Esophagus muscularis mucosa (tissue), 4 donors: ENCODE measurements around the gene SH3D19. TPM values are rescaled to one million over a fixed set of nuclear protein-coding genes. Genes with fewer than 3 reads are reported as not detected.

ENCODE experiments used
- DNase-seq: peaks from one replicate; pipeline ENCODE4 v3.0.0-alpha.2; 2017; ENCODE audit errors: extremely low spot score
- H3K27ac ChIP-seq, 4 donors: fragments of 200-600 bp; sonication (generic); replicated peaks in 1 of 4; 1 replicate in 3 of 4; 2 replicates in 1 of 4; pipeline ENCODE4 v1.5.1; 2016 to 2019; ENCODE audit warnings: mild to moderate bottlenecking in 1 of 4
- H3K27me3 ChIP-seq, 4 donors: fragments of 200-600 bp; sonication (generic); one replicate each; pipeline versions ENCODE4 v1.5.1 to v1.6.0; 2016 to 2019
- H3K36me3 ChIP-seq, 4 donors: fragments of 200-600 bp; sonication (generic); one replicate each; pipeline ENCODE4 v1.5.1; 2016 to 2019
- H3K4me1 ChIP-seq, 4 donors: fragments of 200-600 bp; sonication (generic); one replicate each; pipeline ENCODE4 v1.5.1; 2016 to 2019
- H3K4me3 ChIP-seq, 4 donors: fragments of 200-600 bp; sonication (generic); 1 replicate in 2 of 4; 2 replicates in 2 of 4; pipeline ENCODE4 v1.5.1; 2016 to 2019; ENCODE audit warnings: mild to moderate bottlenecking in 4 of 4, moderate library complexity in 1 of 4
- H3K9me3 ChIP-seq, 4 donors: fragments of 200-600 bp; sonication (generic); 1 replicate in 3 of 4; 2 replicates in 1 of 4; pipeline ENCODE4 v1.5.1; 2016 to 2019
- CTCF ChIP-seq, 3 experiments: fragments of 200-600 bp in 2 of 3; fragments of 450-650 bp in 1 of 3; sonication (generic) in 2 of 3; IDR thresholded peaks; one replicate each; pipeline ENCODE4 v1.5.1; 2017 to 2019; ENCODE audit warnings: antibody characterized with exemption in 3 of 3, mild to moderate bottlenecking in 2 of 3, moderate library complexity in 1 of 3
- EP300 ChIP-seq: sonication (generic); formaldehyde crosslinking; IDR thresholded peaks from one replicate; pipeline ENCODE4 v1.6.1; 2017; ENCODE audit warnings: antibody characterized with exemption
- POLR2A ChIP-seq: fragments of 450-650 bp; IDR thresholded peaks from one replicate; pipeline ENCODE4 v1.6.1; 2017; ENCODE audit warnings: antibody characterized with exemption, moderate library complexity, mild to moderate bottlenecking, low read depth
- POLR2AphosphoS5 ChIP-seq, 2 donors: sonication (generic); formaldehyde crosslinking; IDR thresholded peaks; one replicate each; pipeline ENCODE4 v1.6.1; 2017; ENCODE audit warnings: antibody characterized with exemption in 2 of 2
- WGBS: methylation state at CpG from one replicate; pipeline ENCODE4 v1.1.5; 2018; 5-methylcytosine and 5-hydroxymethylcytosine counted together
- intact Hi-C: fragments of 100-400 bp; cut with DNase I; formaldehyde crosslinking; loops from one replicate; pipeline ENCODE4 v1.15.1; 2023
- total RNA-seq, 4 donors: library from RNA; depleted of rRNA; stranded (reverse); fragments of >200 nt; gene quantifications; one replicate each; pipeline versions ENCODE4 v1.1.0 to v1.2.1, GENCODE V29; 2016

The SH3D19 gene
- total RNA-seq, 4 donors from 2014 or later = 115 to 186 (median 177) TPM

DNA sequence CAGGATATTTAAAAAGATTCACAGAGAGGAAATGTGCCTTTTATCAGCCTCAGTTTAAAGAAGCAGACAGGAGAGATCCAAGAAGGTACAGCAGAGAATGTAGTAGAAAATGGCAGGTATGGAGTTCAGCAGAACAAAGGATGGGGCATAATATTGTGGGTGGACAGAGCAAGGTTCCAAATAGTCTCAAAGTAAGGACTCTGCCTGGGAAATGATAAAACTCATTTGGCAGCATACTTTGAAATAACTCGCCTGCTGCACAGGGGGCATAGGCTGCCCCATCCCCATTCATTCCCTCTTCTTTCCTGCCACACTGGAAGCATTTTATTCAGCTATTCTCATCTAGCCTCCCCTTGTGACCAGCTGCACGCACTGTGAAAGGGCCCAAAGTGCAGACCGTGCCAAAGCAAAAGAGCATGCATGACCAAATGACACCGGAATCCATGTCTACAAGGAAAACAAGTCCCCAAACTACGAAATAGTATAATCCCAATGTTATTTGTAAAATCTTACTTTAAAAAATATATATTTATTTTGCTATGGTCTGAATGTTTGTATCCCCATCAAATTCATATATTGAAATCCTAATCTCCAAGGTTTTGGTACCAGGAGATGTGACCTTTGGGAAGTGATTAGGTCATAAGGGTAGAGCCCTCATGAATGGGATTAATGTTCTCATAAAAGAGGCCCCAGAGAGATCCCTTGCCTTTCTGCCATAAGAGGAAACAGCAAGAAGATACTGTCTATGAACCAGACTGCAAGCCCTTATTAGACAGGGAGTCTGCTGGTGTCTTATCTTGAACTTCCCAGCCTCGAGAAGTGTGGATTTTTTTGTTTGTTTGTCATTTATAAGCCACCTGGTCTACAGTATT is 125.8 kb downstream of the SH3D19 start:
- WGBS = 88% methylated on average over 6 of the region's 6 CpGs
- Histone ChIP-seq H3K36me3 (no peaks in the 10 kb centered on the region), H3K27ac (peak overlapping the region; percentile 40 to 60 (median 56)), H3K9me3 (no peaks in the 10 kb centered on the region), H3K27me3 (no peaks in the 10 kb centered on the region), H3K4me1 (peaks cover 63 to 80% (median 73%) of the 10 kb centered on the region in 4 donors), H3K4me3 (no peak overlapping the region)
- intact Hi-C loops = no loop called here
- DNase-seq = peak; percentile 78
- TF ChIP-seq CTCF (IDR thresholded peaks at IDR 0.05) = no peak
- TF ChIP-seq EP300 = no peak
- TF ChIP-seq POLR2AphosphoS5 (IDR thresholded peaks at IDR 0.05) = no peak
- no peak for TF ChIP-seq POLR2A

DNA sequence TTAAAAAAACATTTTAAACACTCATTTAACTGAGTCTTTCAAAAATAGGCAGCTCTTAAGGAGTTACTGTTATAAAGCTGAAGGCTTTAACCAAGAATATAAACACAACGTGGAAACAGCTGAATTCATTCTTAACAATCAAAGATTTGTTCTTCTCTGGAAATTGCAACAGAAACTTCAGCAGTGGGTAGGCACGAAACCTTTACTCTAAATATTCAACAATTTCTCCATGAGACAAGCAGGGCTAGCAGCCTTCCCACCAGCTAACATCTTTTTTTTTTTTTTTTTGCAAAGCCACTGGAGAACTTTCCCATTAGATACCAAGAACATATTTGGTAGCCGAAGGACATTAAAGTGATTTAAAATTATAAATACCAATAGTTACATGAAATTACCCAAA is 126.7 kb downstream of the SH3D19 start:
- no peak for TF ChIP-seq EP300
- peak in 1 of 2 donors; percentile 19 for TF ChIP-seq POLR2AphosphoS5 (IDR thresholded peaks at IDR 0.05)
- no peak for TF ChIP-seq CTCF (IDR thresholded peaks at IDR 0.05)
- TF ChIP-seq POLR2A = no peak
- intact Hi-C loops = no loop called here
- peak overlapping the region; percentile 40 to 60 (median 56) for H3K27ac ChIP-seq
- H3K4me3 ChIP-seq = no peak overlapping the region
- DNase-seq = peak; percentile 17
- H3K27me3 ChIP-seq = no peaks in the 10 kb centered on the region
- H3K36me3 ChIP-seq = no peaks in the 10 kb centered on the region
- H3K4me1 ChIP-seq = peaks cover 57 to 75% (median 66%) of the 10 kb centered on the region in 4 donors
- 43% methylated on average over 3 of the region's 3 CpGs for WGBS
- no peaks in the 10 kb centered on the region for H3K9me3 ChIP-seq

DNA sequence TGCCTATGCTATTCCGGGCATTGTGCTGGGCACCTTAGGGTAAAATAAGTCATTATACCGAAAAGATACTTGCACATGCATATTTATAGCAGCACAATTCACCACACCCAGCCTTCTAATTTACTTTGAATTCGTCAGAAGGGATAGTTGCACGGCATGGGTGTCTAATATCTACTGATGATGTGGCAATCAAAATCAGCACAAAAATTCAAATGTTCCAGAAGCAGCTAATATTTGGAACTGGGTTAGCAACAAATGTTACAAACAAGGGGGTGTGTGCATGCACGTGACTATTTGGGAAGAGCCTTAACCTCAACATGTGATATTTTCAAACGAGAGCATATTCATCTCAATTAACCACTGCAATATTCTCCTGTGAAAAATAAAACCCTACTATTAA is 128.2 kb downstream of the SH3D19 start:
- DNase-seq = peak; percentile 83
- TF ChIP-seq POLR2A = no peak
- TF ChIP-seq CTCF (IDR thresholded peaks at IDR 0.05) = no peak
- peak; percentile 17 to 46 for TF ChIP-seq POLR2AphosphoS5 (IDR thresholded peaks at IDR 0.05)
- TF ChIP-seq EP300 = no peak
- Histone ChIP-seq H3K36me3 (no peaks in the 10 kb centered on the region), H3K9me3 (no peaks in the 10 kb centered on the region), H3K27ac (peak overlapping the region; percentile 33 to 70 (median 60)), H3K27me3 (no peaks in the 10 kb centered on the region), H3K4me3 (peak overlapping the region in 2 of 4 donors; percentile 6 to 17), H3K4me1 (peaks cover 45 to 72% (median 57%) of the 10 kb centered on the region in 4 donors)
- 71% methylated on average over 6 of the region's 6 CpGs for WGBS
- intact Hi-C loops = no loop called here

DNA sequence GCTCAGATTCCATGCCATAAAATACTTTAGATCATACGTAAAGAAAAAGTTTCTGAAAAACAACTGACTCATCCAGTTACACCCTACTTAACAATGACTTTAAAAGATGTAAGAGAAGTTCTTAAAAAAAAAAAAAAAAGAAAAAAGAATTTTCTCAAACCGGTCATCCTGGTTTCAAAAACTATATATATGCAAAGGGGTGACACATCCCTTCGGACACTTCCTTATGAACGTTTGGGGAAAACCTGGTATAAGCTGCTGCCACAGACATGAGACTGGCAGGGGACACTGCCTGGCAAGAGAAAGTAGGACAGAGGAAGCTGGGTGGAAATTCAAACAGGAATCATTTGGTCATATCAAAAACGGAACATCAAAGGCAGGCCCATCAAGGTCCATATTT is 129.6 kb downstream of the SH3D19 start:
- no peaks in the 10 kb centered on the region for H3K27me3 ChIP-seq
- DNase-seq = no peak
- no peaks in the 10 kb centered on the region for H3K36me3 ChIP-seq
- H3K4me1 ChIP-seq = peaks cover 40 to 64% (median 49%) of the 10 kb centered on the region in 4 donors
- intact Hi-C loops = no loop called here
- peak overlapping the region; percentile 24 to 63 (median 58) for H3K27ac ChIP-seq
- 28% methylated on average over 5 of the region's 5 CpGs for WGBS
- H3K4me3 ChIP-seq = no peak overlapping the region
- TF ChIP-seq POLR2A (no peak), CTCF (IDR thresholded peaks at IDR 0.05) (no peak), EP300 (no peak), POLR2AphosphoS5 (IDR thresholded peaks at IDR 0.05) (no peak)
- H3K9me3 ChIP-seq = no peaks in the 10 kb centered on the region
